Neuronal stem cell (in vitro differentiated cells): ENCODE data around the gene SORCS1.

Source experiments
- DNase-seq: peaks from one replicate; pipeline ENCODE4 v3.0.0-alpha.2; 2013; ENCODE audit warnings: low spot score
- H2AFZ ChIP-seq: one replicate; pipeline ENCODE4 v1.6.1; 2013; ENCODE audit warnings: mild to moderate bottlenecking, low read length, inconsistent platforms
- H2AK5ac ChIP-seq: 2 replicates; pipeline ENCODE4 v1.6.1; 2013; ENCODE audit warnings: low read depth, mild to moderate bottlenecking, inconsistent platforms, low read length, moderate library complexity, mixed read lengths
- H2BK120ac ChIP-seq: 2 replicates; pipeline ENCODE4 v1.6.1; 2013; ENCODE audit warnings: low read depth, mild to moderate bottlenecking, inconsistent platforms, low read length, moderate library complexity, mixed read lengths
- H2BK12ac ChIP-seq: one replicate; pipeline ENCODE4 v1.6.1; 2013; ENCODE audit warnings: low read length, inconsistent platforms
- H2BK15ac ChIP-seq: 2 replicates; pipeline ENCODE4 v1.6.1; 2013; ENCODE audit warnings: mild to moderate bottlenecking, low read length, inconsistent platforms, mixed read lengths
- H2BK5ac ChIP-seq: one replicate; pipeline ENCODE4 v1.6.1; 2013; ENCODE audit warnings: inconsistent platforms, mild to moderate bottlenecking, low read length, moderate library complexity
- H3K14ac ChIP-seq: one replicate; pipeline ENCODE4 v1.6.1; 2013; ENCODE audit warnings: low read length, inconsistent platforms
- H3K18ac ChIP-seq: 2 replicates; pipeline ENCODE4 v1.6.1; 2013; ENCODE audit warnings: low read length, inconsistent platforms
- H3K23ac ChIP-seq: 2 replicates; pipeline ENCODE4 v1.6.1; 2013; ENCODE audit warnings: low read depth, mild to moderate bottlenecking, mixed read lengths, low read length, inconsistent platforms; ENCODE audit not compliant: poor library complexity
- H3K27ac ChIP-seq: replicated peaks from 3 replicates; pipeline ENCODE4 v1.5.1; 2013; ENCODE audit warnings: low read length, inconsistent platforms
- H3K27me3 ChIP-seq, 3 experiments: 2 replicates each; pipeline ENCODE4 v1.6.1; 2013; ENCODE audit warnings: low read length in 3 of 3, mild to moderate bottlenecking in 2 of 3, inconsistent platforms in 1 of 3, low read depth in 1 of 3, mixed read lengths in 1 of 3, moderate library complexity in 1 of 3; ENCODE audit not compliant: control insufficient read depth in 3 of 3, insufficient read depth in 3 of 3
- H3K36me3 ChIP-seq, 2 donors: replicated peaks in 1 of 2; 2 replicates each; pipeline ENCODE4 v1.6.1; 2013; ENCODE audit warnings: low read length in 2 of 2; ENCODE audit not compliant: control insufficient read depth in 2 of 2, insufficient read depth in 2 of 2
- H3K4ac ChIP-seq: 2 replicates; pipeline ENCODE4 v1.6.1; 2013; ENCODE audit warnings: inconsistent platforms, mild to moderate bottlenecking, low read length, moderate library complexity
- H3K4me1 ChIP-seq, 2 donors: 1 replicate in 1 of 2; 2 replicates in 1 of 2; pipeline ENCODE4 v1.6.1; 2013; ENCODE audit warnings: low read length in 2 of 2, low read depth in 1 of 2; ENCODE audit not compliant: control insufficient read depth in 2 of 2, insufficient read depth in 1 of 2
- H3K4me2 ChIP-seq: one replicate; pipeline ENCODE4 v1.6.1; 2013; ENCODE audit warnings: mild to moderate bottlenecking, low read length, inconsistent platforms; ENCODE audit not compliant: insufficient read depth, poor library complexity, severe bottlenecking
- H3K4me3 ChIP-seq, 2 donors: 2 replicates each; pipeline ENCODE4 v1.5.1; 2013; ENCODE audit warnings: low read length in 2 of 2, mild to moderate bottlenecking in 2 of 2, inconsistent platforms in 1 of 2, moderate library complexity in 1 of 2
- H3K79me1 ChIP-seq: one replicate; pipeline ENCODE4 v1.6.1; 2013; ENCODE audit warnings: low read depth, mild to moderate bottlenecking, inconsistent platforms, low read length, moderate library complexity
- H3K9ac ChIP-seq: one replicate; pipeline ENCODE4 v1.6.1; 2013; ENCODE audit warnings: mild to moderate bottlenecking, low read depth, low read length, inconsistent platforms; ENCODE audit not compliant: poor library complexity
- H3K9me3 ChIP-seq, 2 donors: replicated peaks in 1 of 2; 2 replicates each; pipeline versions ENCODE3 to v1.6.1; 2013; ENCODE audit warnings: low read length in 2 of 2, mild to moderate bottlenecking in 2 of 2, inconsistent platforms in 1 of 2, low read depth in 1 of 2, mixed read lengths in 1 of 2, moderate library complexity in 1 of 2; ENCODE audit not compliant: control insufficient read depth in 2 of 2, insufficient read depth in 1 of 2
- H4K8ac ChIP-seq: one replicate; pipeline ENCODE4 v1.6.1; 2013; ENCODE audit warnings: low read depth, mild to moderate bottlenecking, inconsistent platforms, low read length, moderate library complexity
- H4K91ac ChIP-seq: one replicate; pipeline ENCODE4 v1.6.1; 2013; ENCODE audit warnings: low read length, low read depth, mild to moderate bottlenecking, inconsistent platforms; ENCODE audit not compliant: poor library complexity
- WGBS, 2 donors: extraction: QIAGEN DNeasy Blood & Tissue Kit; methylation state at CpG; one replicate each; pipeline ENCODE4 v1.1.7; 2013; ENCODE audit warnings: missing lambda C conversion rate in 2 of 2, mixed read lengths in 1 of 2; ENCODE audit not compliant: insufficient read length in 2 of 2, insufficient replicate concordance in 1 of 2; ENCODE audit errors: extremely low coverage in 2 of 2; 5-methylcytosine and 5-hydroxymethylcytosine counted together

Gene SORCS1

DNA sequence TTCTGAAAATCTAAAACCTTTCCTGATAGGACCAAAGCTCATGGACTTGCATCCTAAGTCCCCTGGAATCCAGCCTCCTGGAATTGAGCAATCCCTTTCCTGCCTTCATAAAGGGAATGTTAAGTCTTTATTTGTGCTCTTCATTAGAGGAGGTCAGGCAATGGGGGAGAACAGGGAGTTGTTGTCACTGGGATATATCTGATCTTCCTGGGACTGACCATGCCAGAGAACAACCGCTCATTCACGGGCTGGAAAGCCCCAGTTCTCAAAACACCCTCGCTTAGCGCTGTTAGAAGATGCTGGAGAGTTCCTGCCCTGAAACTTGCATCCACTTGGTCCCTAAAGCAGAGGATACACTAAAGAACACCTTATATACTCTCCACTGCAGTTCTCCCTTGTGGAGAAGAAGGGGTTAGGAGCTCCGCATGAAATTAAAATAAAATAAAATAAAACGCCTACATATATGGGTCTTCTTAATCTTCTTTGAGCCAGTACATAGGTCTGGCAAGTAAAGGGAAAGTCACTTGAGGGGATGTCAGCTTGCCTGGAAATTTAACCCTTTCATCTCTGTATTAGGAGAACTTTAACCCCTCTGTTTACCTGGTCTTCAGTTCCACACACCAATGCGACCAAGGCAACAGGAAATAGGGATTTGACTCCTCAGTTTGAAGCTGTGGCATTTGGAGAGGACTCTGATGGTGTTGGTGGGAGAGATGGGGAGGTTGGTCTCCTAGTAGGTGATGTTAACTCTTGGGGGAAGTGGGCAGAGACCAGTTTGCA is 1.2 kb downstream of the SORCS1 start:
- Histone ChIP-seq H2BK15ac (no peak overlapping the region), H4K91ac (no peak overlapping the region), H2BK5ac (no peak overlapping the region), H3K23ac (no peak overlapping the region), H2BK12ac (no peak overlapping the region), H3K36me3 (no peaks in the 10 kb centered on the region), H2AFZ (no peak overlapping the region), H3K4me3 (peak overlapping the region in 1 of 2 donors; percentile 89), H3K14ac (no peak overlapping the region), H2AK5ac (no peak overlapping the region), H3K27ac (no peak overlapping the region), H4K8ac (no peak overlapping the region), H2BK120ac (no peak overlapping the region), H3K27me3 (peaks cover 0 to 56% (median 0%) of the 10 kb centered on the region in 3 experiments), H3K18ac (no peak overlapping the region), H3K4me2 (peak overlapping the region; percentile 66), H3K4ac (no peak overlapping the region), H3K9me3 (no peaks in the 10 kb centered on the region), H3K79me1 (no peaks in the 10 kb centered on the region), H3K9ac (no peak overlapping the region), H3K4me1 (peaks cover 0 to 3% of the 10 kb centered on the region in 2 donors)
- WGBS, 2 donors: no CpG with 5 or more reads among the region's 7 CpGs
- peak; percentile 24 for DNase-seq

GRCh38 chr10:107160866-107161265 is 3.6 kb downstream of the SORCS1 start:
- Histone ChIP-seq H2AFZ (no peak overlapping the region), H2BK5ac (no peak overlapping the region), H3K9ac (no peak overlapping the region), H2BK15ac (no peak overlapping the region), H3K27me3 (peaks cover 0 to 41% (median 0%) of the 10 kb centered on the region in 3 experiments), H2BK12ac (no peak overlapping the region), H3K36me3 (peaks cover 0 to 2% of the 10 kb centered on the region in 2 donors), H3K4me3 (no peak overlapping the region), H2BK120ac (no peak overlapping the region), H3K9me3 (peaks cover 0 to 2% of the 10 kb centered on the region in 2 donors), H3K4ac (no peak overlapping the region), H3K4me1 (peaks cover 0 to 3% of the 10 kb centered on the region in 2 donors), H2AK5ac (no peak overlapping the region), H3K18ac (no peak overlapping the region), H4K91ac (no peak overlapping the region), H3K4me2 (no peak overlapping the region), H3K14ac (no peak overlapping the region), H4K8ac (no peak overlapping the region), H3K23ac (no peak overlapping the region), H3K79me1 (no peaks in the 10 kb centered on the region), H3K27ac (no peak overlapping the region)
- WGBS, 2 donors: no CpG with 5 or more reads among the region's 3 CpGs
- DNase-seq: no peak

DNA sequence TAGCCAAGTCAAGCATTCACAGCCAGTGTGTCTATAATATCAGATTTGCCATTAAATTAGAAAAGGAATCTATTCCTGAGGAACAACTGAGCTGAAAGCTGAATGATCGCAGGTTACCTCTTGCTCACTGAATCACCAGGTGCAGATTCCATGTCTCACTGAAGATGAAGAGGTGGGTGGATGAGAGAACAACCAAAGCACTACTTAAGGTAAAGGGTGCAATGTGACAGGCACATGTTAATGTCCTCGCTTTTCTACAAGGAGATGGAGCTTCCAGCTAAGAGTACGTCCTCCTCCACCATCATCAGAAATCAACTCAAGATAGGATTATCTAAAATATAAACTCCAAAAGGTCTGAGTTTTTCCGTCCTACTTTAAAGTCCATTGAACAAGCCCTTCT is 4.6 kb downstream of the SORCS1 start:
- H4K91ac ChIP-seq: no peak overlapping the region
- H3K27me3 ChIP-seq: peaks cover 0 to 31% (median 0%) of the 10 kb centered on the region in 3 experiments
- no peak overlapping the region for H3K18ac ChIP-seq
- no peak overlapping the region for H4K8ac ChIP-seq
- no peak overlapping the region for H3K4ac ChIP-seq
- no peaks in the 10 kb centered on the region for H3K79me1 ChIP-seq
- no peak overlapping the region for H3K4me2 ChIP-seq
- no CpG with 5 or more reads among the region's 4 CpGs for WGBS, 2 donors
- peaks cover 0 to 2% of the 10 kb centered on the region in 2 donors for H3K36me3 ChIP-seq
- H2BK120ac ChIP-seq: no peak overlapping the region
- H2BK15ac ChIP-seq: no peak overlapping the region
- H3K14ac ChIP-seq: no peak overlapping the region
- peaks cover 0 to 3% of the 10 kb centered on the region in 2 donors for H3K4me1 ChIP-seq
- no peak overlapping the region for H3K27ac ChIP-seq
- H3K9ac ChIP-seq: no peak overlapping the region
- peaks cover 0 to 2% of the 10 kb centered on the region in 2 donors for H3K9me3 ChIP-seq
- H3K4me3 ChIP-seq: no peak overlapping the region
- DNase-seq: no peak
- no peak overlapping the region for H2AK5ac ChIP-seq
- H2BK12ac ChIP-seq: no peak overlapping the region
- H3K23ac ChIP-seq: no peak overlapping the region
- no peak overlapping the region for H2BK5ac ChIP-seq
- H2AFZ ChIP-seq: no peak overlapping the region

DNA sequence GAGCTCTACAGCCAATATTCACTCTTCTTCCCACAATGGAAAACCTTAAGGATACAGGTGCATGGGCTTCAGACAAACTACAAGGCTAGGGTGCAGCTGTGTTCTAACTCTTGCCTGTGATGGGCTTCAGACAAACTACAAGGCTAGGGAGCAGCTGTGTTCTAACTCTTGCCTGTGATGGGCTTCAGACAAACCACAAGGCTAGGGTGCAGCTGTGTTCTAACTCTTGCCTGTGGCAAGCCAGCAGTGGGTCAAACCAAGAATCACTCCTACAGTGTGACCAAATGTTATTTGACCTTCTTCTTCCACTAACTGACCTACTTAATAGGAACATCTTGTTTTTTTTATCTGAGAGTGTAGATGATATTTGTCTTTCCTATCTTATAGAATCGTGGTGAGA is 7.4 kb downstream of the SORCS1 start:
- Histone ChIP-seq H3K4me2 (no peak overlapping the region), H2BK15ac (no peak overlapping the region), H2AK5ac (no peak overlapping the region), H2BK5ac (no peak overlapping the region), H3K36me3 (peaks cover 0 to 3% of the 10 kb centered on the region in 2 donors), H3K79me1 (no peaks in the 10 kb centered on the region), H3K4ac (no peak overlapping the region), H3K27ac (no peak overlapping the region), H3K4me1 (no peaks in the 10 kb centered on the region), H2BK120ac (no peak overlapping the region), H3K4me3 (peak overlapping the region in 1 of 2 donors; percentile 54), H3K14ac (no peak overlapping the region), H3K23ac (no peak overlapping the region), H2AFZ (no peak overlapping the region), H4K8ac (no peak overlapping the region), H3K27me3 (peaks cover 0 to 7% (median 0%) of the 10 kb centered on the region in 3 experiments), H3K9me3 (peaks cover 0 to 8% of the 10 kb centered on the region in 2 donors), H3K9ac (no peak overlapping the region), H2BK12ac (no peak overlapping the region), H4K91ac (no peak overlapping the region), H3K18ac (no peak overlapping the region)
- no CpG with 5 or more reads among the region's 1 CpG for WGBS, 2 donors
- DNase-seq: no peak
